Neural cell (in vitro differentiated cells): ENCODE data around the gene VGF. TPM values are rescaled to one million over a fixed set of nuclear protein-coding genes. Genes with fewer than 3 reads are reported as not detected.
"Not testable (repeated sequence)": the region's sequence is repeated elsewhere in the genome, so short reads cannot be mapped to it uniquely, and the experiment has no call there.

Experiments used
- H2AFZ ChIP-seq: fragments of 200-600, 300-800 bp; sonication (generic), shearing (Covaris generic); 2 replicates; pipeline ENCODE4 v1.6.0; 2014; ENCODE audit warnings: low read depth, mild to moderate bottlenecking, antibody characterized with exemption, low read length, moderate library complexity
- H3F3A ChIP-seq: fragments of 200-600 bp; shearing (Covaris generic); 2 replicates; pipeline ENCODE4 v1.6.1; 2016; ENCODE audit warnings: mild to moderate bottlenecking, moderate library complexity, mixed read lengths, antibody characterized with exemption, low read length; ENCODE audit not compliant: insufficient read depth, poor library complexity, severe bottlenecking
- H3K27ac ChIP-seq: fragments of 200-600, 300-800 bp; sonication (generic), shearing (Covaris generic); 2 replicates; pipeline ENCODE4 v1.5.1; 2014; ENCODE audit warnings: mild to moderate bottlenecking, low read length, moderate library complexity
- H3K27me3 ChIP-seq: fragments of 300-800, 200-600 bp; sonication (generic), shearing (Covaris generic); 2 replicates; pipeline ENCODE4 v1.6.0; 2014; ENCODE audit warnings: mild to moderate bottlenecking, low read depth, low read length, moderate library complexity; ENCODE audit not compliant: insufficient read depth
- H3K36me3 ChIP-seq: fragments of 300-800, 200-600 bp; sonication (generic), shearing (Covaris generic); 2 replicates; pipeline ENCODE4 v1.5.1; 2014; ENCODE audit warnings: mild to moderate bottlenecking, antibody characterized with exemption, low read length, moderate library complexity; ENCODE audit not compliant: insufficient read depth
- H3K4me2 ChIP-seq: fragments of 300-800, 200-600 bp; sonication (generic), shearing (Covaris generic); 2 replicates; pipeline ENCODE4 v1.6.0; 2014; ENCODE audit warnings: mild to moderate bottlenecking, low read length
- H3K4me3 ChIP-seq: fragments of 300-800, 200-600 bp; sonication (generic), shearing (Covaris generic); 2 replicates; pipeline ENCODE4 v1.5.1; 2014; ENCODE audit warnings: mild to moderate bottlenecking, low read length, moderate library complexity
- H3K79me2 ChIP-seq: fragments of 200-600 bp; shearing (Covaris generic); replicated peaks from 2 replicates; pipeline ENCODE4 v1.6.0; 2014; ENCODE audit warnings: mild to moderate bottlenecking, low read length, moderate library complexity; ENCODE audit not compliant: insufficient read depth
- H3K9ac ChIP-seq: fragments of 300-800, 200-600 bp; sonication (generic), shearing (Covaris generic); 2 replicates; pipeline ENCODE4 v1.6.1; 2016; ENCODE audit warnings: mild to moderate bottlenecking, low read length, mixed read lengths
- H3K9me2 ChIP-seq: fragments of 200-600 bp; shearing (Covaris generic); 2 replicates; pipeline ENCODE4 v1.6.1; 2016; ENCODE audit warnings: mild to moderate bottlenecking, low read length, mixed read lengths; ENCODE audit not compliant: insufficient read depth
- H3K9me3 ChIP-seq: fragments of 200-600, 300-800 bp; sonication (generic), shearing (Covaris generic); 2 replicates; pipeline ENCODE4 v1.6.1; 2016; ENCODE audit warnings: mild to moderate bottlenecking, mixed run types, low read length, moderate library complexity, mixed read lengths
- H4K20me1 ChIP-seq: fragments of 200-600 bp; shearing (Covaris generic); 2 replicates; pipeline ENCODE4 v1.6.1; 2016; ENCODE audit warnings: mild to moderate bottlenecking, mixed run types; ENCODE audit not compliant: insufficient read depth
- CTCF ChIP-seq: fragments of 450-650 bp; IDR thresholded peaks from 2 replicates; pipeline ENCODE4 v1.5.1; 2014; ENCODE audit warnings: antibody characterized with exemption, mild to moderate bottlenecking, moderate library complexity; ENCODE audit not compliant: poor library complexity, severe bottlenecking
- EP300 ChIP-seq: fragments of 450-650 bp; conservative IDR thresholded peaks from 2 replicates; pipeline ENCODE4 v1.6.1; 2014; ENCODE audit warnings: antibody characterized with exemption, mild to moderate bottlenecking, moderate library complexity; ENCODE audit not compliant: poor library complexity, severe bottlenecking
- EZH2 ChIP-seq: fragments of 200-600, 300-800 bp; shearing (Covaris generic), sonication (generic); IDR thresholded peaks from 2 replicates; pipeline ENCODE4 v1.6.1; 2014; ENCODE audit warnings: antibody characterized with exemption, low read length, borderline replicate concordance, mild to moderate bottlenecking; ENCODE audit not compliant: insufficient read depth, poor library complexity, severe bottlenecking
- MXI1 ChIP-seq: fragments of 450-650 bp; conservative IDR thresholded peaks from 2 replicates; pipeline ENCODE4 v1.6.1; 2014; ENCODE audit warnings: antibody characterized with exemption, mild to moderate bottlenecking; ENCODE audit not compliant: poor library complexity, severe bottlenecking
- RAD21 ChIP-seq: fragments of 450-650 bp; conservative IDR thresholded peaks from 2 replicates; pipeline ENCODE4 v1.6.1; 2014; ENCODE audit warnings: antibody characterized with exemption, mild to moderate bottlenecking, moderate library complexity
- SMC3 ChIP-seq: fragments of 450-650 bp; conservative IDR thresholded peaks from 2 replicates; pipeline ENCODE4 v1.6.1; 2014; ENCODE audit warnings: antibody characterized with exemption, mild to moderate bottlenecking, moderate library complexity; ENCODE audit not compliant: poor library complexity
- TAF1 ChIP-seq: IDR thresholded peaks from 2 replicates; pipeline ENCODE4 v1.6.1; 2012; ENCODE audit warnings: low read depth
- polyA plus RNA-seq: library from polyadenylated mRNA; depleted of rRNA; stranded (reverse); fragments of >200 nt; gene quantifications from 2 replicates; pipeline ENCODE4 v1.2.3, GENCODE V29; 2014
- TF ChIP-seq, protein P1 (sequence below): IDR thresholded peaks from 2 replicates; pipeline ENCODE4 v1.6.1; 2012; ENCODE audit warnings: borderline replicate concordance

Gene VGF
- polyA plus RNA-seq, 1 donor from 2014 or later = 39.3 TPM

- Histone ChIP-seq H3K27ac (no peak overlapping the region), H3K79me2 (no peaks in the 10 kb centered on the region), H3K9me2 (no peaks in the 10 kb centered on the region), H3K4me2 (no peak overlapping the region), H3K4me3 (no peak overlapping the region), H4K20me1 (no peaks in the 10 kb centered on the region), H2AFZ (no peak overlapping the region), H3K9me3 (no peaks in the 10 kb centered on the region), H3K27me3 (no peaks in the 10 kb centered on the region), H3F3A (no peaks in the 10 kb centered on the region), H3K36me3 (no peaks in the 10 kb centered on the region), H3K9ac (no peak overlapping the region)
- no peak for TF ChIP-seq RAD21
- no peak for TF ChIP-seq TAF1
Measured at GRCh38 chr7:101122933-101123702, 42.3 kb downstream of the VGF start.

GRCh38 chr7:101121991-101122932 lies 43.1 kb downstream of the VGF start:
- Histone ChIP-seq H3K4me2 (no peak overlapping the region), H3K79me2 (no peaks in the 10 kb centered on the region), H2AFZ (no peak overlapping the region), H3K4me3 (no peak overlapping the region), H3K9me2 (no peaks in the 10 kb centered on the region), H3K27me3 (no peaks in the 10 kb centered on the region), H4K20me1 (no peaks in the 10 kb centered on the region), H3K9ac (no peak overlapping the region), H3K27ac (no peak overlapping the region), H3F3A (no peaks in the 10 kb centered on the region), H3K36me3 (no peaks in the 10 kb centered on the region), H3K9me3 (no peaks in the 10 kb centered on the region)
- no peak for TF ChIP-seq RAD21
- TF ChIP-seq TAF1 = no peak
- TF ChIP-seq CTCF = no peak

DNA sequence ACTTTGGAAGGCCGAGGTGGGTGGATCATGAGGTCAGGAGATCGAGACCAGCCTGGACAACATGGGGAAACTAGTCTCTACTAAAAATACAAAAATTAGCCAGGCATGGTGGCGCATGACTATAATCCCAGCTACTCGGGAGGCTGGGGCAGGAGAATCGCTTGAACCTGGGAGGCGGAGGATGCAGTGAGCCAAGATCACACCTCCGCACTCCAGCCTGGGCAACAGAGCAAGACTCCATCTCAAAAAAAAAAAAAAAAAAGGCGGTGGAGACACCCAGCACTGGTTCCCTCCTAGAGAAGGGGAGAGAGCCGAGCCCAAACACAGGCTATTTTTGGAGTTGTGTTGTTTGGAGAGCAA lies 43.8 kb downstream of the VGF start:
- H3K9me3 ChIP-seq, H2AFZ ChIP-seq, H3F3A ChIP-seq, H4K20me1 ChIP-seq, H3K4me3 ChIP-seq, H3K36me3 ChIP-seq, H3K4me2 ChIP-seq, H3K9me2 ChIP-seq, H3K27me3 ChIP-seq, H3K9ac ChIP-seq, H3K79me2 ChIP-seq, H3K27ac ChIP-seq: not testable (repeated sequence)

DNA sequence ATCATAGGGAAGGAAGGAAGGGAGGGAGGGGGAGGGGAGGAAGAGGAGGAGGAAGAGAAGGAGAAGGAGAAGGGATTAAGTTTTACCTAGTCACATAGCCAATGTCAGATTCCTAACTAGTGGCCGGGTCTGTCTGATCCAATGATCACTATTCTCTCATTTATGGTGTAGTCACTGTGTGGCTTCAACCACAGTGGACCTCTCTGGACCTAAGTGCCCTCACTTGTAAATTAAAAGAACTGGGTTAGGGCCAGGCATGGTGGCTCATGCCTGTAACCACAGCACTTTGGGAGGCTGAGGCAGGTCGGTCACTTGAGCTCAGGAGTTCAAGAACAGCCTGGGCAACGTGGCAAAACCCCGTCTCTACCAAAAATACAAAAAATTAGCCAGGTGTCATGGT lies 45.1 kb downstream of the VGF start:
- Histone ChIP-seq H4K20me1 (no peaks in the 10 kb centered on the region), H3K4me3 (no peak overlapping the region), H3F3A (no peaks in the 10 kb centered on the region), H3K4me2 (no peak overlapping the region), H3K79me2 (no peaks in the 10 kb centered on the region), H3K9me2 (no peaks in the 10 kb centered on the region), H3K9ac (no peak overlapping the region), H3K36me3 (no peaks in the 10 kb centered on the region), H3K27ac (no peak overlapping the region), H2AFZ (no peak overlapping the region), H3K27me3 (no peaks in the 10 kb centered on the region), H3K9me3 (no peaks in the 10 kb centered on the region)
- TF ChIP-seq TAF1 = no peak
- TF ChIP-seq EP300 = no peak
- TF ChIP-seq EZH2 = no peak
- TF ChIP-seq SMC3 = no peak
- no peak for TF ChIP-seq RAD21
- no peak for TF ChIP-seq CTCF
- TF ChIP-seq, protein P1, sequence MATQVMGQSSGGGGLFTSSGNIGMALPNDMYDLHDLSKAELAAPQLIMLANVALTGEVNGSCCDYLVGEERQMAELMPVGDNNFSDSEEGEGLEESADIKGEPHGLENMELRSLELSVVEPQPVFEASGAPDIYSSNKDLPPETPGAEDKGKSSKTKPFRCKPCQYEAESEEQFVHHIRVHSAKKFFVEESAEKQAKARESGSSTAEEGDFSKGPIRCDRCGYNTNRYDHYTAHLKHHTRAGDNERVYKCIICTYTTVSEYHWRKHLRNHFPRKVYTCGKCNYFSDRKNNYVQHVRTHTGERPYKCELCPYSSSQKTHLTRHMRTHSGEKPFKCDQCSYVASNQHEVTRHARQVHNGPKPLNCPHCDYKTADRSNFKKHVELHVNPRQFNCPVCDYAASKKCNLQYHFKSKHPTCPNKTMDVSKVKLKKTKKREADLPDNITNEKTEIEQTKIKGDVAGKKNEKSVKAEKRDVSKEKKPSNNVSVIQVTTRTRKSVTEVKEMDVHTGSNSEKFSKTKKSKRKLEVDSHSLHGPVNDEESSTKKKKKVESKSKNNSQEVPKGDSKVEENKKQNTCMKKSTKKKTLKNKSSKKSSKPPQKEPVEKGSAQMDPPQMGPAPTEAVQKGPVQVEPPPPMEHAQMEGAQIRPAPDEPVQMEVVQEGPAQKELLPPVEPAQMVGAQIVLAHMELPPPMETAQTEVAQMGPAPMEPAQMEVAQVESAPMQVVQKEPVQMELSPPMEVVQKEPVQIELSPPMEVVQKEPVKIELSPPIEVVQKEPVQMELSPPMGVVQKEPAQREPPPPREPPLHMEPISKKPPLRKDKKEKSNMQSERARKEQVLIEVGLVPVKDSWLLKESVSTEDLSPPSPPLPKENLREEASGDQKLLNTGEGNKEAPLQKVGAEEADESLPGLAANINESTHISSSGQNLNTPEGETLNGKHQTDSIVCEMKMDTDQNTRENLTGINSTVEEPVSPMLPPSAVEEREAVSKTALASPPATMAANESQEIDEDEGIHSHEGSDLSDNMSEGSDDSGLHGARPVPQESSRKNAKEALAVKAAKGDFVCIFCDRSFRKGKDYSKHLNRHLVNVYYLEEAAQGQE = no peak
- TF ChIP-seq MXI1 = no peak
